ENCODE measurements around the gene OCLN. TPM values are rescaled to one million over a fixed set of nuclear protein-coding genes. Genes with fewer than 3 reads are reported as not detected.

The OCLN gene
- total and polyA plus RNA-seq, 7 donors = 0.06 to 0.58 (median 0.21) TPM

DNA sequence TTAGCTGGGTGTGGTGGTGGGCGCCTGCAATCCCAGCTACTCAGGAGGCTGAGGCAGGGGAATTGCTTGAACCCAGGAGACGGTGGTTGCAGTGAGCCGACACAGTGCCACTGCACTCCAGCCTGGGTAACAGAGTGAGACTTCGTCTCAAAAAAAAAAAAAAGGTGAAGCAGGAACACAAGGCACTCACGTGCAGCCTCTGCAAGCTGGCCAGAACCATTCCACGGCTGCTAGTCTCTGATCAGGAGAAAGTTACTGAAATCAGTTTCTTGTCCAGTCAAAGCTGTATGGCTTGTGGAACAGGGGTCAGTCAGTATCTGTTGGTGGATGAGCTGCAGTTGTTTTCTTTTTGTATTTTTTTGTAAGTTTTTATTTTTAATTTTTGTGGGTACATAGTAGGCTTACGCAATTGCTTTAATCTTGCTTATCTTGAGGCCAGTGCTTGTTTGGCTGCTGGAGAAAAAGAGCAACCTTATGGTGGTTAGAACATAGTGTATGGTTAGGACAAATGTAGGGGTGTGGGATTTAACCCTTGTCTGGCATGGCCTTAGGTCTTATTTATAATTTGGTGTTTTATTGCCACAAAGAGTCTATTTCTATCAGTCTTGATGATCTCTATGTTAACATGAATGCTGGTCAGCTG, 34.7 kb downstream of the OCLN start:
- intact Hi-C loops (cut with DNase I) = no loop called here
- H3K36me3 ChIP-seq (ENCODE audit: insufficient read depth in 1 of 2, low read depth in 1 of 2) = no peaks in the 10 kb centered on the region
- TF ChIP-seq, protein P1, sequence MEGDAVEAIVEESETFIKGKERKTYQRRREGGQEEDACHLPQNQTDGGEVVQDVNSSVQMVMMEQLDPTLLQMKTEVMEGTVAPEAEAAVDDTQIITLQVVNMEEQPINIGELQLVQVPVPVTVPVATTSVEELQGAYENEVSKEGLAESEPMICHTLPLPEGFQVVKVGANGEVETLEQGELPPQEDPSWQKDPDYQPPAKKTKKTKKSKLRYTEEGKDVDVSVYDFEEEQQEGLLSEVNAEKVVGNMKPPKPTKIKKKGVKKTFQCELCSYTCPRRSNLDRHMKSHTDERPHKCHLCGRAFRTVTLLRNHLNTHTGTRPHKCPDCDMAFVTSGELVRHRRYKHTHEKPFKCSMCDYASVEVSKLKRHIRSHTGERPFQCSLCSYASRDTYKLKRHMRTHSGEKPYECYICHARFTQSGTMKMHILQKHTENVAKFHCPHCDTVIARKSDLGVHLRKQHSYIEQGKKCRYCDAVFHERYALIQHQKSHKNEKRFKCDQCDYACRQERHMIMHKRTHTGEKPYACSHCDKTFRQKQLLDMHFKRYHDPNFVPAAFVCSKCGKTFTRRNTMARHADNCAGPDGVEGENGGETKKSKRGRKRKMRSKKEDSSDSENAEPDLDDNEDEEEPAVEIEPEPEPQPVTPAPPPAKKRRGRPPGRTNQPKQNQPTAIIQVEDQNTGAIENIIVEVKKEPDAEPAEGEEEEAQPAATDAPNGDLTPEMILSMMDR (IDR thresholded peaks at IDR 0.05) = no peak
- no peak for DNase-seq
- WGBS, 3 donors = 78 to 87% (median 79%) methylated on average over 7 of the region's 7 CpGs
- ATAC-seq = no peak
- H3K9me3 ChIP-seq = no peaks in the 10 kb centered on the region
- H3K4me3 ChIP-seq = no peak overlapping the region
- H3K27ac ChIP-seq = no peak overlapping the region
- no peaks in the 10 kb centered on the region for H3K27me3 ChIP-seq (ENCODE audit: insufficient read depth in 3 of 3, low read length in 2 of 3)
- H3K4me1 ChIP-seq = no peaks in the 10 kb centered on the region

DNA sequence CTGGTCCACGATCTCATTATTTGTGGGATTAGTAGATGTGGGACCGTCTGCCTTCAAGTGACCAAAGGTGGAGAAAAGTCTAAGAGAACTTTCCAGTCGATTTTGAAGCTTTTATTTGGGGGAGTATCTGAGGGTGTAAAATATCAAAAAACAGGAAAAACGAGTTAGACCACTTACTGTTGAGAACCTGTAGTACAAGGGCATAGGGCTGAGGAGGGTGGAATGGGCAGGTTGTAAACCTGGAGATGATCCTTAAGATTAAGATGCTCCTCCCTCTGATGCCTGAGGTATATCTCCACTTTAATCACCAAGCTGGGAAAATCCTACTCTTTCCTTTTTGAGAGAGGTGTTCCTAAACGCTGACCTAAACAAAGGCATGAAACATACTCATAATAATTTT, 35.4 kb downstream of the OCLN start:
- no peaks in the 10 kb centered on the region for H3K9me3 ChIP-seq
- whole genome bisulfite sequencing, 3 donors = 64 to 69% (median 68%) methylated on average over 5 of the region's 5 CpGs
- H3K27me3 ChIP-seq (ENCODE audit: insufficient read depth in 3 of 3, low read length in 2 of 3) = no peaks in the 10 kb centered on the region
- H3K4me3 ChIP-seq = no peak overlapping the region
- ATAC-seq (no peak), DNase-seq (no peak)
- H3K27ac ChIP-seq = no peak overlapping the region
- H3K36me3 ChIP-seq (ENCODE audit: insufficient read depth in 1 of 2, low read depth in 1 of 2) = no peaks in the 10 kb centered on the region
- intact Hi-C loops (cut with DNase I) = no loop called here
- H3K4me1 ChIP-seq = no peaks in the 10 kb centered on the region
- TF ChIP-seq, protein P1 (IDR thresholded peaks at IDR 0.05) = no peak

DNA sequence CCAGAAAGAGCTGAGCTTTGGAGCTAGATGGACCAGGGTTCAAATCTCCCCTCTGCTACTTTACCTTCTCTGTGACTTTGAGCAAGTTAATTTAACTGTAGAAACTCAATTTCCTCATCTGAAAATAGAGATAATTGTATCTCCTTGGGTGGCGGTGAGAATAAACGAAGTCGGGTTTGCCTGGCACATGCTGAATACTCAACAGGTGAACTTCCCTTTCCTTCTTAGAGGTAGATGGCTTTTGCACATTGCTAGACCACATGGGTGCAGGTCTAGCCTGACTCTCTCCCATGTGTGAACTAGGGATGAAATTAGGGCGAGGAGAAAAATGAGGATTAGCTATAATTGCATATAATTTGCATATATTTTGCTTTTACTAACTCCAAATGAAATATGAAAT, 36.0 kb downstream of the OCLN start:
- Histone ChIP-seq H3K27me3 (ENCODE audit: insufficient read depth in 3 of 3, low read length in 2 of 3) (no peaks in the 10 kb centered on the region), H3K4me1 (no peaks in the 10 kb centered on the region), H3K9me3 (no peaks in the 10 kb centered on the region), H3K27ac (no peak overlapping the region), H3K36me3 (ENCODE audit: insufficient read depth in 1 of 2, low read depth in 1 of 2) (no peaks in the 10 kb centered on the region), H3K4me3 (no peak overlapping the region)
- WGBS, 3 donors = 80 to 85% (median 84%) methylated on average over 4 of the region's 4 CpGs
- intact Hi-C loops (cut with DNase I) = no loop called here
- DNase-seq (no peak), ATAC-seq (no peak)
- TF ChIP-seq, protein P1 (IDR thresholded peaks at IDR 0.05) = no peak

DNA sequence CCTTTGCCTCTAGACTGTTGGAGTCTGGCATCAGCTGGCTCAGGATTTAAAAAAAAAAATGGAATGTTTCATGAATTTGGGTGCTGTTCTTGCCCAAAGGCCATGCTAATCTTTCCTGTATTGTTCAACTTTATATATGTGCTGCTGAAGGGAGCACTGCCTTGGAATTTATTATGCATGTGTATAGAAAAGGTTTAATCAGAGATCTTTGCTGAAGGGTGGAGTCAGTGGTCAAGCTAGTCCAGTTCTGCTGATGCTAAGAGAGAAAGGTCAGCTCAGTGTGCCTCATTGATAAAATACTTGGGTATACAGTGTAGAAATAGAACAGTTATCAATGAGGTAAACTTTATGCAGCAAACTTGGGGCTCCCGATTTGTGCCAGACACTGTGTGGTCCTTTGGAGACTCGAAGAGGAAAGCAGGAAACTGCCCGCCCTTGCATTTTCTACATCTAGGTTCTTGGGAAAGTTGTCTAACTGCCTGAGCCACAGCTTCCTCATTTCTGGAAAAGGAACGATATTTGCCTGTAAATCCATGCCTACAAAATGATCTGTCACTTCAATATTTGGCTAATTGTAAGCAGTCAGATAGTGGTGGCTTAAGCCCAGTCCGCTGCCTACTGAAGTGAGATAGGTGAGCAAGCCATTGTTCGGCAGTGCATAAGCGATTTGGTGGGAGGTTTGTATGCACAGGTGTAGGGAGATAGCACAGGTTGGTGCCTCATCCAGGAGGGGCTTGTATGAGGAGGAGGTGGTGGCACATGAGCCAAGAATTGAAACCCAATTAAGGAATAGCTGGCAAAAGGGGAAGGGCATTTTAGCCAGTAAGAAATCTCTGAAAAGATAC, 38.2 kb downstream of the OCLN start:
- H3K36me3 ChIP-seq (ENCODE audit: insufficient read depth in 1 of 2, low read depth in 1 of 2) = no peaks in the 10 kb centered on the region
- H3K27me3 ChIP-seq (ENCODE audit: insufficient read depth in 3 of 3, low read length in 2 of 3) = no peaks in the 10 kb centered on the region
- intact Hi-C loops (cut with DNase I) = no loop called here
- H3K27ac ChIP-seq = no peak overlapping the region
- 79 to 81% (median 79%) methylated on average over 7 of the region's 7 CpGs for WGBS, 3 donors
- ATAC-seq (no peak), DNase-seq (no peak)
- H3K4me1 ChIP-seq = no peaks in the 10 kb centered on the region
- TF ChIP-seq, protein P1 (IDR thresholded peaks at IDR 0.05) = no peak
- H3K4me3 ChIP-seq = no peak overlapping the region
- H3K9me3 ChIP-seq = no peaks in the 10 kb centered on the region
